Body of pancreas (tissue), 4 donors: ENCODE measurements around the gene PNRC2. TPM values are rescaled to one million over a fixed set of nuclear protein-coding genes. Genes with fewer than 3 reads are reported as not detected.
"Not testable (repeated sequence)": the region's sequence is repeated elsewhere in the genome, so short reads cannot be mapped to it uniquely, and the experiment has no call there.

ENCODE experiments used
- ATAC-seq: fragments of 150-250 bp; one replicate; pipeline ENCODE4 v1.9.1; 2016
- DNase-seq, 4 donors: peaks; one replicate each; pipeline ENCODE4 v3.0.0-alpha.2; 2019
- H3K27ac ChIP-seq, 4 donors: fragments of 200-600 bp; sonication (generic); 1 replicate in 3 of 4; 2 replicates in 1 of 4; pipeline versions ENCODE4 v1.5.1 to v1.6.1; 2016 to 2019; ENCODE audit warnings: mild to moderate bottlenecking in 1 of 4, mixed read lengths in 1 of 4, moderate library complexity in 1 of 4
- H3K27me3 ChIP-seq, 2 donors: fragments of 200-600 bp; sonication (generic); one replicate each; pipeline ENCODE4 v1.6.0; 2016; ENCODE audit warnings: mild to moderate bottlenecking in 1 of 2
- H3K36me3 ChIP-seq, 2 donors: fragments of 200-600 bp; sonication (generic); replicated peaks in 1 of 2; 2 replicates each; pipeline ENCODE4 v1.5.1; 2016; ENCODE audit warnings: low read depth in 2 of 2; ENCODE audit not compliant: insufficient read depth in 1 of 2
- H3K4me1 ChIP-seq: fragments of 200-600 bp; sonication (generic); one replicate; pipeline ENCODE4 v1.6.0; 2016
- H3K4me3 ChIP-seq, 2 donors: fragments of 200-600 bp; sonication (generic); 1 replicate in 1 of 2; 2 replicates in 1 of 2; pipeline ENCODE4 v1.5.1; 2016 to 2019
- H3K9me3 ChIP-seq, 3 donors: fragments of 200-600 bp; sonication (generic); 1 replicate in 2 of 3; 2 replicates in 1 of 3; pipeline ENCODE4 v1.5.1; 2016
- CTCF ChIP-seq, 7 experiments: fragments of 450-650 bp in 4 of 7; fragments of 200-600 bp in 3 of 7; sonication (generic) in 3 of 7; IDR thresholded peaks; one replicate each; pipeline ENCODE4 v1.5.1; 2016 to 2019; ENCODE audit warnings: antibody characterized with exemption in 7 of 7
- POLR2A ChIP-seq, 3 donors: fragments of 450-650 bp; IDR thresholded peaks; one replicate each; pipeline ENCODE4 v1.6.1; 2016; ENCODE audit warnings: antibody characterized with exemption in 3 of 3, mild to moderate bottlenecking in 2 of 3
- WGBS, 2 donors: methylation state at CpG; one replicate each; pipeline ENCODE4 v1.1.5; 2017; 5-methylcytosine and 5-hydroxymethylcytosine counted together
- intact Hi-C: fragments of 100-400 bp; cut with DNase I; formaldehyde crosslinking; loops from one replicate; pipeline ENCODE4 v1.15.1; 2023
- total RNA-seq, 2 donors: library from RNA; depleted of rRNA; stranded (reverse); fragments of >200 nt; gene quantifications; one replicate each; pipeline ENCODE4 v1.1.0, GENCODE V29; 2016

The PNRC2 gene
- total RNA-seq, 2 donors from 2014 or later: 54.4 to 64.6 TPM

GRCh38 chr1:23980728-23981070 lies 21.1 kb downstream of the PNRC2 start:
- intact Hi-C loops: no loop called here
- TF ChIP-seq CTCF (IDR thresholded peaks at IDR 0.05) (no peak), POLR2A (IDR thresholded peaks at IDR 0.05) (no peak)
- no peaks in the 10 kb centered on the region for H3K27me3 ChIP-seq
- H3K36me3 ChIP-seq: no peaks in the 10 kb centered on the region
- no peaks in the 10 kb centered on the region for H3K9me3 ChIP-seq
- H3K4me1 ChIP-seq: peaks cover 62% of the 10 kb centered on the region
- DNase-seq (peak in 2 of 4 donors; percentile 13 to 24), ATAC-seq (no peak)
- H3K27ac ChIP-seq: peak overlapping the region; percentile 56 to 97 (median 96)
- H3K4me3 ChIP-seq: peak overlapping the region in 1 of 2 donors; percentile 92
- WGBS, 2 donors: 43 to 47% methylated on average over 6 of the region's 6 CpGs

GRCh38 chr1:23984417-23985186 lies 25.0 kb downstream of the PNRC2 start:
- Histone ChIP-seq H3K4me1 (peaks cover 31% of the 10 kb centered on the region), H3K9me3 (no peaks in the 10 kb centered on the region), H3K4me3 (no peak overlapping the region), H3K27ac (peak overlapping the region in 3 of 4 donors; percentile 8 to 49 (median 45)), H3K36me3 (no peaks in the 10 kb centered on the region), H3K27me3 (no peaks in the 10 kb centered on the region)
- TF ChIP-seq POLR2A (IDR thresholded peaks at IDR 0.05): no peak
- no peak for TF ChIP-seq CTCF (IDR thresholded peaks at IDR 0.05)
- peak; percentile 38 to 65 (median 56) for DNase-seq
- intact Hi-C loops: no loop called here
- ATAC-seq: no peak
- 59 to 69% methylated on average over 5 of the region's 5 CpGs for WGBS, 2 donors

GRCh38 chr1:23987038-23987437 lies 27.4 kb downstream of the PNRC2 start:
- H3K27me3 ChIP-seq, H3K36me3 ChIP-seq, ATAC-seq, intact Hi-C loops, DNase-seq, H3K4me3 ChIP-seq, H3K9me3 ChIP-seq, H3K27ac ChIP-seq: not testable (repeated sequence)
- 96 to 97% methylated on average over 6 to 7 of the region's 23 CpGs for WGBS, 2 donors
- peaks cover 18% of the 10 kb centered on the region for H3K4me1 ChIP-seq

GRCh38 chr1:23989263-23989662 lies 29.6 kb downstream of the PNRC2 start:
- no peaks in the 10 kb centered on the region for H3K9me3 ChIP-seq
- no peaks in the 10 kb centered on the region for H3K36me3 ChIP-seq
- TF ChIP-seq CTCF (IDR thresholded peaks at IDR 0.05) (no peak), POLR2A (IDR thresholded peaks at IDR 0.05) (no peak)
- ATAC-seq: no peak
- intact Hi-C loops: no loop called here
- H3K4me3 ChIP-seq: no peak overlapping the region
- H3K27ac ChIP-seq: no peak overlapping the region
- no peaks in the 10 kb centered on the region for H3K27me3 ChIP-seq
- peaks cover 13% of the 10 kb centered on the region for H3K4me1 ChIP-seq
- DNase-seq: no peak
- WGBS, 2 donors: 76 to 84% methylated on average over 3 of the region's 3 CpGs

GRCh38 chr1:23992011-23992410 lies 32.4 kb downstream of the PNRC2 start:
- H3K9me3 ChIP-seq, H3K4me1 ChIP-seq, ATAC-seq, H3K36me3 ChIP-seq, H3K4me3 ChIP-seq, H3K27ac ChIP-seq, intact Hi-C loops, H3K27me3 ChIP-seq, DNase-seq: not testable (repeated sequence)
- 78 to 91% methylated on average over 13 of the region's 13 CpGs for WGBS, 2 donors

GRCh38 chr1:23995431-23995837 lies 35.8 kb downstream of the PNRC2 start:
- no peaks in the 10 kb centered on the region for H3K36me3 ChIP-seq
- H3K27me3 ChIP-seq: no peaks in the 10 kb centered on the region
- no peak overlapping the region for H3K4me3 ChIP-seq
- TF ChIP-seq CTCF (IDR thresholded peaks at IDR 0.05) (no peak), POLR2A (IDR thresholded peaks at IDR 0.05) (no peak)
- H3K27ac ChIP-seq: no peak overlapping the region
- intact Hi-C loops: no loop called here
- no peaks in the 10 kb centered on the region for H3K9me3 ChIP-seq
- peaks cover 21% of the 10 kb centered on the region for H3K4me1 ChIP-seq
- ATAC-seq (no peak), DNase-seq (no peak)
- WGBS, 2 donors: 78 to 80% methylated on average over 13 of the region's 13 CpGs
